CD4-positive, alpha-beta T cell treated with Interleukin-6 at 100 ng/mL for 8 hours (primary cell): ENCODE data around the gene TOM1L1.

Source experiments
- DNase-seq: peaks from one replicate; pipeline ENCODE4 v3.0.0-alpha.2; 2020; ENCODE audit warnings: mixed read lengths, low spot score

TOM1L1 gene

DNA sequence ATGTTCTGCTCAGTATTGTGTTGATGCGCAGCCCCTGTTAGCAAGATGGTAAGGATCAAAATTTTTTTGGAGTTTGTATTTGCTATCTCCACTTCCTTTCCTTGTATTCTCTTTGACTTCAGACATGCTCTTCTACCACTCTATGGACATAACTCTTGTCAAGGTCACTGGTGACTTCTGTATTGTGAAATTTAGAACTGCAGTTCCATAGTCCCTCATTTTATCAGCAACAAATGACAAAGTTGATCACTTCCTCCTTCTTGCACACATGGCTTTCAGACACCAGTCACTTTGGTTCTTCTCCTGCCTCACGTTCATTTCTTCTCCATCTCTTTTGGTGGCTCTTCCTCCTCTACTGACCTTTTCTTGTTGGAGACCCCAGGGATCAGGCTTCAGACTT, 46.7 kb downstream of the TOM1L1 start:
- DNase-seq, result no peak

DNA sequence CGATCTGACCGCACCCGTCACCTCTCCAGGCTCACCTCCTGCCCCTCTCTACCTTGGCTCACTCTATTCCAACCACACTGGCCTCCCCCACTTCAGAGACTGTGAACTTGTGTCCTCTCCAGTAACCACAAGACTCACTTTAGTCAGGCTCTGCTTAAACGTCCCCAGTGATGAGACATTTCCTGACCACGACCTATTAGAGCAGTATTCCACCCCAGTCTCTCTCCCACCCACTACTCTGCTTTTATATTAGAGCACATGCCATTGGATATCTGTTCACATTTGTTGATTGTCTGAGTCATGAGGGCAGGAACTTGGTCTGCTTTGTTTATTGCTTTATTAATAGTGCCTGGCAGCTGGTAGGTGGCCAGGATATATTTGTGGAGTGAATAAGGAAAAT, 47.7 kb downstream of the TOM1L1 start:
- DNase-seq, result no peak

DNA sequence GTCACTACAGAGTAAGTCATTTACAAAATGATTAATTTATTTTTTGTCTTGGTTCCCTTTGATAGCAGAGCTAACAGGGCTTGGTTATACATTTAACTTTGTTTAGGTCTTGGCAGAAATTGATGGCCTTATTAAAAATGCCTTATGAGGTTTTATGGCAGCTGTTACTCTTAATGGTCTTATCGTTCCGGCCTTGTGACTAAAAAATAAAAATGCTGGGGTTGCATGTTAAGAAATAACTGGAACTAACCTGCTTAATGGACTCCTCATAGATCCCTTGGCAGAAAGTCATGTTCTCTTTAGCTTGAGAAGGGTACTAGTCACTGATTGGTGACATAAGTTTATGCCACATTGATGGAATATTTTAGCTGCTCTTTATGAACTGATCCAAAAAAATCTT, 49.5 kb downstream of the TOM1L1 start:
- no peak for DNase-seq

DNA sequence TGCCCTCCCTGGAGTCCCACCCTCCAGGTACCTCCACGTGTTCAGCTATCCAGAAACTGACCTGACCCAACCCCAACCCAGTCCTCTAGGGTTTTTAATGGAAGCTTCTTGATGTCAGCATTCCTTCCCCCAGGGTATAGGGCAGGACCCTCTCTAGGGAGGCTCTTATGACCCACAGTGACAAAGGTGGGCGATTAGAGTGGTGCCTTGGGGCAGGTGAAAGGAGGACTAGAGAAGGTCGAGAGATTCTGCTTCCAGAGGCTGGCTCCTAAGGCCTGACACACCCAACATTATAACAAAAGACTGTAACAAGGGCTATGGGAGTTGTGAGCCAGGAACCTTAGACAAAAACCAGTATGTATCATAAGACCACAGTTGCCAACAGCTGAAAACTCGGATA, 50.6 kb downstream of the TOM1L1 start:
- DNase-seq, result no peak

DNA sequence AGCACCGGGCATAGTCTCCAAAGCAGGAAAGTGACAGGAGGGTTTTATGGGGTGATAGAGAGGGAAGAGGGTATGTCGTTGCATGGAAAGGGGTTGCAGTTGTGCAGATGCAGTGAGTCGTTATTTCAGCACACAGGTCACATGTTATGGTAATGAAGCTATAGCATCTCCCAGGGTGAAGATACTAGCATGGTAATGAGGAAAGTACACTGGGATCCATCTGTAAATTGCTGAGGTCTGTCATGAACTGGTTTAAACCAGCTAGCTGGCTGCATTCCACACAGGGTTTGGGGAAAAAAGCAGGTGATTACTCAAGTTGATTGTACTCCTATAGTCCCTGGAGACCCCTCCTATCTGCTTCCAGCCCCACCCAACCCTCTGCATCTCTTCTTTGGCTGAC, 56.1 kb downstream of the TOM1L1 start:
- no peak for DNase-seq

GRCh38 chr17:54967621-54968261, 67.1 kb downstream of the TOM1L1 start:
- peak; percentile 26 for DNase-seq

GRCh38 chr17:54968262-54968987, 67.8 kb downstream of the TOM1L1 start, which contains the start of the genes COX11 and STXBP4:
Gene COX11, minus strand, starts transcription at chr17:54968654. Its CDS starts 8 bp downstream, at chr17:54968646.
Gene STXBP4, plus strand, starts transcription at chr17:54968765. Its CDS starts 17,455 bp downstream, at chr17:54986220.
- DNase-seq, result peak; percentile 94

DNA sequence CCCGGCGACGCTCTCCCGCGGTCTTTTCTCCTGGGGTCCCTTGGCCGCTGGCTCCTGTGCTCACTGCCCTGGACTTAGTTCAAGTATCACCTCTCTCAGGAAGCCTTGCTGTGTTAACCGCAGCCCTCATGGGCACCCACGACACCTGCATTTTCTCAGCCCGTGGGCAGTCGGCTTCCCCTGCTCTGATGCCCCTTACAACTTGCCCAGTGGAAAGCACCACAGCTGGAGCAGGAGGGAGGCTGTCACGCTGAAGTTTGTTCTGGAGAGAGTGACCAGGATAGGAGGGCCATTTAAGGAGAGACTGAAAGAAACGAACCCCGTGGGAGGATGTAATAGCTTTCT, 68.3 kb downstream of the TOM1L1 start:
- DNase-seq, result peak; percentile 2

GRCh38 chr17:54969658-54970572, 69.3 kb downstream of the TOM1L1 start:
- no peak for DNase-seq

DNA sequence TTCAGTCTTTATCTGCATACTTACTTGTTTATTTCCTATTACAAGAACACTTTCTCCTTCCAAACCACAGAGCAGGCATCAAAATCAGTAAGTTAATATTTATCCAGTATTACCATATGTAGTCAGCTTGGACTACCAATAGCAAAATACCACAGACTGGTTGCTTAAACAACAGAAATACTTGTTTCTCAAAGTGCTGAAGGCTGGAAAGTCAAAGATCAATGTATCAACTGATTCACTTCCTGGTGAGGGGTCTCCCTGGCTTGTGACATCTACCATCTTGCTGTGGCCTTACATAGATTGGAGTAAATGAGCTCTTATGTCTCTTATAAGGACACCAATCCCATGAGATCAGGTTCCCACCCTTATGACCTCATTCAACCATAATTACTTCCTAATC, 70.5 kb downstream of the TOM1L1 start:
- DNase-seq, result no peak

- DNase-seq, result no peak
Observed at GRCh38 chr17:54971901-54972300, 71.2 kb downstream of the TOM1L1 start.

DNA sequence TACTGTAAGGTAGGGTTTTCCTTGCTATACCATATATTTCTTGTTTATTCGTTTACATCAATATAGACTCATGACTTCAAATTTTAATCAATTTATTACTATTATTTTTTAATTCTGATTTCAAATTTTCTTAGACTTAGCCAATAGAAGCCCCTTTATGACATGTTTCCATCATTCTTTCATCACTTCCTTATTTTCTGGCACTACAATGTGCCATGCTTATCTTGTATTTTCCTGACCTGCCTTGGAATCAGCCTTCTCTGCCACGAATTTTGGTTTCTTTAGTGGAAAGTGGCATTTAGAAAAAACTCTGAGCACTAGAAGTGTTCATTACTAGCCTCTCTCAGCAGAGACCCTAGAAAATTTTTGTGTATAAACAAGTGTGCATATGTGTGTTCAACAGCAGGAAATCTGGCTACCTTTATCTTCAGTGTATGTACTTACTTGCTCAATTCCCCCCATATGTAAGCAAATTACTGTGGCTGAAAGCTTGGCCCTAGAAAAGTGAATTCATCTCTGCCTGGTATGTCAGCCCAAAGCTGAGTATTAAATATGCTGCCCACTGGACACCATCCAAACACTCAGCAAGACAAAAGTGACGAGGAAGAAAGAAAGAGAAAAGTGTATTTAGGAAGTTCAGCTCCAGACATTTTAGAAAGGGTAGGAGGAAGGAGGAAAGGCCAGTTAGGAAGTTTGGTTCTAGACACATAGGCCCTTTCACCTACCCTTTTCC, 71.9 kb downstream of the TOM1L1 start:
- no peak for DNase-seq

GRCh38 chr17:54974759-54975158, 74.1 kb downstream of the TOM1L1 start:
- DNase-seq, result no peak

DNA sequence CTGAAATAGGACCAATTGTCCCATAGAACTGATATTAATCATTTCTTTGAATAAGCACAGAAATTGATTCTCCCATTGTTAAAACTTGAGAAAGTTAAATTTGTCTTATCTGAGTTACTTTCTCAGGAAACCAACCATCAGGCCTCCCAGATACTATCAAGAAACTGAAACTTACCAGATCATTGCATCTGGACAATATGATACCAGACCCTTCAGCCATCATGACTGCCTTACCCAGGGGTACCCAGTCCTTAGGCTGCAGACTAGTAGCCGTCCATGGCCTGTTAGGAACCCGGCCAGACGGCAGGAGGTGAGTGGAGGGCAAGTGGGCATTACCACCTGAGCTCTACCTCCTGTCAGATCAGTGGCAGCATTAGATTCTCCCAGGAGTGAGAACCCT, 75.7 kb downstream of the TOM1L1 start:
- no peak for DNase-seq

GRCh38 chr17:54977744-54978143, 77.1 kb downstream of the TOM1L1 start:
- DNase-seq, result no peak

GRCh38 chr17:54979657-54980056, 79.0 kb downstream of the TOM1L1 start:
- DNase-seq, result no peak

GRCh38 chr17:54980375-54980774, 79.7 kb downstream of the TOM1L1 start:
- no peak for DNase-seq

DNA sequence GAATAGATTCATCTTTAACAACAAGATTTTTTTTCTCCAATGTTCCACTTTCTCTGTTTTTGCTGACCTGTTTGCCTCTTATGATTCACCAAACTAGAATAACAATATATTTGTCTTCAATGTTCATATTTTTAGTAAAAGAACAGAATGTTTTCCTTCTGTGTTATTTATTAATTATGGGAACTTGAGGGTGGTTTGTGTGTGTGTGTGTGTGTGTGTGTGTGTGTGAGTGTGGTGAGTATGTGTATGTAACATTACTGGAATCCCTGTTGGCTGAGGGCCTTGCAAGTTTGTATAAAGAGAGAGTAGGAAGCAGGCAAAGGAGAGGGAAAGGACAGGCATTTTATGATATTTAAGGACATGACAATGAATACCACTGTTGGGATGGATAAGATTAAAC, 81.7 kb downstream of the TOM1L1 start:
- no peak for DNase-seq

- no peak for DNase-seq
Observed at GRCh38 chr17:54983260-54983659, 82.6 kb downstream of the TOM1L1 start.

DNA sequence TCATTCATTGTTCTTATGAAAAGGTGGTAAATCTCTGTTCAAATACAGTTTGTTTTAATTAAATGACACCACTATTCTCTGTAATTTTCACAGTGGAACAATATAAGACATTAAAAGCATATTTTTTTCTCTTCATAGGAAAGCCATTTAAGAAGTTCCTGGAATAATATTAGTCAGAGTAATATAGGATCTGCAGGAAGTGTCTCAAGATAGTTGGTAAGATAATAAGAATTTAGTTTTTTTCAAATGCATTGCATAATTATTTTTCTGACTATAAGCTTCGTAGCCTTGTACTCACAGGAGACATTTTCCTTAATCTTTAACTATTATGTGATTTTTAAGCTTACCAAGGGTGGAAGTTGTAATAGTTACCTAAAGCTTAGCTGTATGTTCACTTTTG, 84.8 kb downstream of the TOM1L1 start:
- no peak for DNase-seq

DNA sequence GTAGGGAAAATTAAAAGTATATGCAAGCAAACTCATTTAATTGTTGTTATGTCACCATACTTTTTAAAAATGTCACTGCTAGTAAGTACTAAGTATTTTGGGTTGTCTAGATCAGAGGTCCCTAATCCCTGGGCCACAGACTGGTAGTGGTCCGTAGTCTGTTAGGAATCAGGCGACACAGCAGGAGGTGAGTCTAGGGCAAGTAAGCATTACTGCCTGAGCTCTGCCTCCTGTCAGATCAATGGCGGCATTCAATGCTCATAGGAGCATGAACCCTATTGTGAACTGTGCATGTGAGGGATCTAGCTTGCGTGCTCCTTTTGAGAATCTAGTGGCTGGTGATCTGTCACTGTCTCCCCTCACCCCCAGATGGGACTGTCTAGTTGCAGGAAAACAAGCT, 89.5 kb downstream of the TOM1L1 start:
- DNase-seq, result no peak

- no peak for DNase-seq
Observed at GRCh38 chr17:54991567-54991966, 90.9 kb downstream of the TOM1L1 start.
